SK-N-SH (cell line): ENCODE data around the gene TFEB. TPM values are rescaled to one million over a fixed set of nuclear protein-coding genes. Genes with fewer than 3 reads are reported as not detected.

Experiments
- CTCF ChIA-PET: fragments of 300-600, 350-600 bp; formaldehyde crosslinking; extraction: SDS; loops from one replicate; lab custom pipeline; 2021; lab: Yijun Ruan, JAX
- POLR2A ChIA-PET: fragments of 350-600 bp; sonication (Branson Sonifier 250); formaldehyde crosslinking; extraction: SDS; loops from one replicate; lab custom pipeline; 2020; ENCODE audit warnings: antibody characterized with exemption, inconsistent platforms; lab: Yijun Ruan, JAX
- DNase-seq: peaks from one replicate; pipeline ENCODE4 v3.0.0; 2012
- H2AFZ ChIP-seq: fragments of 200-600 bp; sonication (generic); 2 replicates; pipeline ENCODE4 v1.8.1; 2016; ENCODE audit warnings: antibody characterized with exemption, mild to moderate bottlenecking, low read depth
- H3F3A ChIP-seq: fragments of 200-600 bp; sonication (generic); replicated peaks from 2 replicates; pipeline ENCODE3; 2016; ENCODE audit warnings: antibody characterized with exemption, mild to moderate bottlenecking; ENCODE audit not compliant: insufficient read depth
- H3K27ac ChIP-seq, 2 experiments: fragments of 200-500 bp in 1 of 2; fragments of 200-600 bp in 1 of 2; sonication (Bioruptor generic) in 1 of 2; sonication (generic), shearing (Covaris generic) in 1 of 2; 2 replicates each; pipeline versions ENCODE4 v1.5.1 to v1.6.1; 2014 to 2016; ENCODE audit warnings: low read depth in 2 of 2, inconsistent platforms in 1 of 2, low read length in 1 of 2, mild to moderate bottlenecking in 1 of 2, mixed read lengths in 1 of 2
- H3K27me3 ChIP-seq: fragments of 200-600 bp; sonication (generic), shearing (Covaris generic); 2 replicates; pipeline ENCODE4 v1.6.1; 2016; ENCODE audit warnings: mixed run types; ENCODE audit not compliant: insufficient read depth
- H3K36me3 ChIP-seq, 2 experiments: fragments of 200-500 bp in 1 of 2; fragments of 200-600 bp in 1 of 2; sonication (Bioruptor generic) in 1 of 2; sonication (generic) in 1 of 2; replicated peaks in 1 of 2; 2 replicates each; pipeline versions ENCODE3 to v1.5.1; 2014 to 2016; ENCODE audit warnings: low read length in 1 of 2, mild to moderate bottlenecking in 1 of 2; ENCODE audit not compliant: insufficient read depth in 2 of 2, control insufficient read depth in 1 of 2
- H3K4me1 ChIP-seq, 2 experiments: fragments of 200-500 bp in 1 of 2; fragments of 200-600 bp in 1 of 2; sonication (Bioruptor generic) in 1 of 2; sonication (generic), shearing (Covaris generic) in 1 of 2; 2 replicates each; pipeline versions ENCODE4 v1.5.1 to v1.6.1; 2014 to 2016; ENCODE audit warnings: low read depth in 1 of 2, low read length in 1 of 2, mixed run types in 1 of 2; ENCODE audit not compliant: insufficient read depth in 2 of 2, control insufficient read depth in 1 of 2
- H3K4me2 ChIP-seq: fragments of 200-600 bp; sonication (generic), shearing (Covaris generic); 2 replicates; pipeline ENCODE4 v1.6.1; 2017; ENCODE audit warnings: mixed run types
- H3K4me3 ChIP-seq, 2 experiments: fragments of 200-500 bp in 1 of 2; fragments of 200-600 bp in 1 of 2; sonication (Bioruptor generic) in 1 of 2; sonication (generic), shearing (Covaris generic) in 1 of 2; 2 replicates each; pipeline versions ENCODE4 v1.5.1 to v1.8.1; 2014 to 2016; ENCODE audit warnings: low read depth in 2 of 2, inconsistent platforms in 1 of 2, low read length in 1 of 2, mild to moderate bottlenecking in 1 of 2, mixed read lengths in 1 of 2, moderate library complexity in 1 of 2
- H3K79me2 ChIP-seq: fragments of 200-600 bp; sonication (generic); 2 replicates; pipeline ENCODE4 v1.8.1; 2017; ENCODE audit warnings: mild to moderate bottlenecking; ENCODE audit not compliant: insufficient read depth
- H3K9ac ChIP-seq: fragments of 200-600 bp; sonication (generic); 2 replicates; pipeline ENCODE4 v1.6.1; 2017; ENCODE audit warnings: mixed run types
- H3K9me2 ChIP-seq: fragments of 200-600 bp; sonication (generic); 2 replicates; pipeline ENCODE4 v1.6.1; 2017; ENCODE audit warnings: mixed run types
- H3K9me3 ChIP-seq: fragments of 200-600 bp; sonication (generic); 2 replicates; pipeline ENCODE4 v1.6.1; 2017; ENCODE audit warnings: mixed run types, mild to moderate bottlenecking, moderate library complexity
- H4K20me1 ChIP-seq: fragments of 200-600 bp; sonication (generic); 2 replicates; pipeline ENCODE4 v1.6.1; 2017; ENCODE audit warnings: mild to moderate bottlenecking, mixed run types; ENCODE audit not compliant: insufficient read depth
- EP300 ChIP-seq, 2 experiments: IDR thresholded peaks; 2 replicates each; pipeline versions ENCODE4 v1.4.0 to v1.6.1; 2012; ENCODE audit warnings: borderline replicate concordance in 1 of 2, low read depth in 1 of 2, low read length in 1 of 2
- EZH2phosphoT487 ChIP-seq: fragments of 200-600 bp; sonication (generic); IDR thresholded peaks from 2 replicates; pipeline ENCODE4 v1.6.1; 2017; ENCODE audit warnings: low read depth, mixed run types, mild to moderate bottlenecking, antibody characterized with exemption, moderate library complexity, borderline replicate concordance
- FOXJ3 ChIP-seq: sonication (generic); formaldehyde crosslinking; IDR thresholded peaks from 2 replicates; pipeline ENCODE4 v1.5.1; 2020; ENCODE audit warnings: mild to moderate bottlenecking, missing genetic modification reagents
- FOXM1 ChIP-seq: IDR thresholded peaks from 2 replicates; pipeline ENCODE4 v1.4.0; 2012; ENCODE audit warnings: low read depth, mild to moderate bottlenecking
- GABPA ChIP-seq: IDR thresholded peaks from 2 replicates; pipeline ENCODE4 v1.4.0; 2012; ENCODE audit warnings: low read depth, mild to moderate bottlenecking
- GATA2 ChIP-seq: sonication (generic); formaldehyde crosslinking; IDR thresholded peaks from 2 replicates; pipeline ENCODE4 v1.5.0; 2020; ENCODE audit warnings: mild to moderate bottlenecking, missing genetic modification reagents
- MEF2A ChIP-seq: IDR thresholded peaks from 2 replicates; pipeline ENCODE4 v1.4.0; 2012; ENCODE audit warnings: low read depth, borderline replicate concordance
- MXI1 ChIP-seq: IDR thresholded peaks from 2 replicates; pipeline ENCODE4 v1.6.1; 2012; ENCODE audit warnings: mild to moderate bottlenecking, low read depth, low read length, improper control_type of control experiment
- RCOR1 ChIP-seq: fragments of 150-350 bp; IDR thresholded peaks from 2 replicates; pipeline ENCODE4 v1.6.1; 2017; ENCODE audit warnings: antibody characterized with exemption, low read length
- RFX5 ChIP-seq: IDR thresholded peaks from 2 replicates; pipeline ENCODE4 v1.6.1; 2012; ENCODE audit warnings: mild to moderate bottlenecking, improper control_type of control experiment, low read length
- SMC3 ChIP-seq: IDR thresholded peaks from 2 replicates; pipeline ENCODE4 v1.6.1; 2012; ENCODE audit warnings: low read depth, low read length, improper control_type of control experiment
- TCF12 ChIP-seq: IDR thresholded peaks from 2 replicates; pipeline ENCODE4 v1.4.0; 2012
- USF1 ChIP-seq: IDR thresholded peaks from 2 replicates; pipeline ENCODE4 v1.4.0; 2012; ENCODE audit warnings: low read depth, borderline replicate concordance
- YY1 ChIP-seq: IDR thresholded peaks from 2 replicates; pipeline ENCODE4 v1.4.0; 2012; ENCODE audit warnings: low read depth, mild to moderate bottlenecking
- WGBS: methylation state at CpG from one replicate; pipeline ENCODE4 v1.1.6; 2017; ENCODE audit warnings: low lambda C conversion rate; 5-methylcytosine and 5-hydroxymethylcytosine counted together
- polyA plus RNA-seq, 3 experiments: library from polyadenylated mRNA; depleted of rRNA; stranded (reverse); fragments of >200 nt; gene quantifications; 2 replicates each; pipeline ENCODE4 v1.2.3, GENCODE V29; 2012
- TF ChIP-seq, protein P1 (sequence below): IDR thresholded peaks from 2 replicates; pipeline ENCODE4 v1.4.0; 2012; ENCODE audit warnings: low read depth
- TF ChIP-seq, protein P2 (sequence below): IDR thresholded peaks from 2 replicates; pipeline ENCODE4 v1.4.0; 2012; ENCODE audit warnings: low read depth, borderline replicate concordance
- TF ChIP-seq, protein P3 (sequence below): fragments of 200-600 bp; sonication (generic); IDR thresholded peaks from 2 replicates; pipeline ENCODE4 v1.6.1; 2017; ENCODE audit warnings: antibody characterized with exemption, mild to moderate bottlenecking, moderate library complexity

Gene TFEB
- polyA plus RNA-seq, 1 of the 3 experiments (the other 2 are of a cell fraction) = 6.2 TPM

DNA sequence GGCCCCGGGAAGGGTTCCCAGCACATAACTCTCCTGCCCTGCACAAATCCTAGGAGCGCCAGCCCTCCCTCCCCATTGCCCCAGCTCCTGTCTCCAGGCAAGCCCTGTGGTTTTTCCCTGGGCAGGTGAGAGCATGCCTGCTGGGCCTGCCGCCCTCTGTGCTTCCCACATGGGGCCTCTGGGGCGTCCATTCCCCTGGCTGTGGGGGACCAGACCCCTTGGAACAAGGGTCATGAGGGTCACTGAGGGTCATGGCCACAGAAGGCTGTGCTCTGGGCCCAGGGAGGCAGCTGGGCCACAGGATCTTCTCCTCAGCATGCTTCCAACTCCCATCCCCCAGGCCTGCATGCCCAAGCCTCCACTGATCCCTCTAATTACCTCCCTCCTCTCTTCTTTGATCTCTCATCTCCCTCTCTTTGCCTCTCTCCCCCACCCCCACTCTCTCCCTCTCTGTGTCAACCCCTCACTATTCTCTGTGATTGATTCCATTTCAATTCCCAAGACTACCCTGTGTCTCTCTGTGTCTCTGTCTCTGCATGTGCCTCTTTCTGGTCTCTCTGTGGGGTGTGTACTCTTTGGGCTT is 91.0 kb downstream of the TFEB start:
- Histone ChIP-seq H3K4me2 (no peak overlapping the region), H3K9me3 (no peaks in the 10 kb centered on the region), H3K4me1 (peaks cover 4 to 27% of the 10 kb centered on the region in 2 experiments; a peak in 2 of 4 replicates), H2AFZ (no peak overlapping the region), H3K27ac (no peak overlapping the region), H3K9me2 (no peaks in the 10 kb centered on the region), H3K4me3 (no peak overlapping the region), H3K79me2 (no peaks in the 10 kb centered on the region), H3K27me3 (no peaks in the 10 kb centered on the region), H3K36me3 (no peaks in the 10 kb centered on the region), H4K20me1 (no peaks in the 10 kb centered on the region), H3K9ac (no peak overlapping the region), H3F3A (no peaks in the 10 kb centered on the region)
- ChIA-PET CTCF (interaction anchor here (0.8 to 2.7 kb wide), 4 partner anchors 10 to 276 kb away, joined by 3 to 7 read pairs (median 4); no protein-coding TSS in a partner anchor), POLR2A (no interaction called here)
- no peak for DNase-seq
- 79% methylated on average over 3 of the region's 4 CpGs for WGBS
- no peak for TF ChIP-seq GATA2
- TF ChIP-seq RCOR1 = no peak
- TF ChIP-seq RFX5 = no peak
- TF ChIP-seq GABPA = no peak
- no peak for TF ChIP-seq EZH2phosphoT487
- no peak for TF ChIP-seq MEF2A
- TF ChIP-seq USF1 = no peak
- TF ChIP-seq, protein P1, sequence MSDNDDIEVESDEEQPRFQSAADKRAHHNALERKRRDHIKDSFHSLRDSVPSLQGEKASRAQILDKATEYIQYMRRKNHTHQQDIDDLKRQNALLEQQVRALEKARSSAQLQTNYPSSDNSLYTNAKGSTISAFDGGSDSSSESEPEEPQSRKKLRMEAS = no peak
- TF ChIP-seq, protein P2, sequence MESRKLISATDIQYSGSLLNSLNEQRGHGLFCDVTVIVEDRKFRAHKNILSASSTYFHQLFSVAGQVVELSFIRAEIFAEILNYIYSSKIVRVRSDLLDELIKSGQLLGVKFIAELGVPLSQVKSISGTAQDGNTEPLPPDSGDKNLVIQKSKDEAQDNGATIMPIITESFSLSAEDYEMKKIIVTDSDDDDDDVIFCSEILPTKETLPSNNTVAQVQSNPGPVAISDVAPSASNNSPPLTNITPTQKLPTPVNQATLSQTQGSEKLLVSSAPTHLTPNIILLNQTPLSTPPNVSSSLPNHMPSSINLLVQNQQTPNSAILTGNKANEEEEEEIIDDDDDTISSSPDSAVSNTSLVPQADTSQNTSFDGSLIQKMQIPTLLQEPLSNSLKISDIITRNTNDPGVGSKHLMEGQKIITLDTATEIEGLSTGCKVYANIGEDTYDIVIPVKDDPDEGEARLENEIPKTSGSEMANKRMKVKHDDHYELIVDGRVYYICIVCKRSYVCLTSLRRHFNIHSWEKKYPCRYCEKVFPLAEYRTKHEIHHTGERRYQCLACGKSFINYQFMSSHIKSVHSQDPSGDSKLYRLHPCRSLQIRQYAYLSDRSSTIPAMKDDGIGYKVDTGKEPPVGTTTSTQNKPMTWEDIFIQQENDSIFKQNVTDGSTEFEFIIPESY = no peak
- no peak for TF ChIP-seq YY1
- TF ChIP-seq FOXM1 = no peak

- H3K27ac ChIP-seq = no peak overlapping the region
- H3K9me2 ChIP-seq = no peaks in the 10 kb centered on the region
- TF ChIP-seq MXI1 = no peak
- TF ChIP-seq USF1 = no peak
- no peak for TF ChIP-seq RCOR1
- TF ChIP-seq, protein P3, sequence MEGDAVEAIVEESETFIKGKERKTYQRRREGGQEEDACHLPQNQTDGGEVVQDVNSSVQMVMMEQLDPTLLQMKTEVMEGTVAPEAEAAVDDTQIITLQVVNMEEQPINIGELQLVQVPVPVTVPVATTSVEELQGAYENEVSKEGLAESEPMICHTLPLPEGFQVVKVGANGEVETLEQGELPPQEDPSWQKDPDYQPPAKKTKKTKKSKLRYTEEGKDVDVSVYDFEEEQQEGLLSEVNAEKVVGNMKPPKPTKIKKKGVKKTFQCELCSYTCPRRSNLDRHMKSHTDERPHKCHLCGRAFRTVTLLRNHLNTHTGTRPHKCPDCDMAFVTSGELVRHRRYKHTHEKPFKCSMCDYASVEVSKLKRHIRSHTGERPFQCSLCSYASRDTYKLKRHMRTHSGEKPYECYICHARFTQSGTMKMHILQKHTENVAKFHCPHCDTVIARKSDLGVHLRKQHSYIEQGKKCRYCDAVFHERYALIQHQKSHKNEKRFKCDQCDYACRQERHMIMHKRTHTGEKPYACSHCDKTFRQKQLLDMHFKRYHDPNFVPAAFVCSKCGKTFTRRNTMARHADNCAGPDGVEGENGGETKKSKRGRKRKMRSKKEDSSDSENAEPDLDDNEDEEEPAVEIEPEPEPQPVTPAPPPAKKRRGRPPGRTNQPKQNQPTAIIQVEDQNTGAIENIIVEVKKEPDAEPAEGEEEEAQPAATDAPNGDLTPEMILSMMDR = no peak
- no peak for TF ChIP-seq RFX5
- no peak for TF ChIP-seq TCF12
- TF ChIP-seq EP300 (IDR thresholded peaks at IDR 0.05; ENCODE audit: borderline replicate concordance in 1 of 2, low read depth in 1 of 2, low read length in 1 of 2) = no peak
- TF ChIP-seq SMC3 = no peak
- TF ChIP-seq GATA2 = no peak
- TF ChIP-seq FOXJ3 = no peak
- H3K9ac ChIP-seq = no peak overlapping the region
- H2AFZ ChIP-seq = no peak overlapping the region
- H3K9me3 ChIP-seq = no peaks in the 10 kb centered on the region
- no peaks in the 10 kb centered on the region for H3F3A ChIP-seq
- H3K4me1 ChIP-seq = peaks cover 4 to 29% of the 10 kb centered on the region in 2 experiments; a peak in 2 of 4 replicates
- no peak for DNase-seq
- H3K36me3 ChIP-seq = no peaks in the 10 kb centered on the region
- ChIA-PET CTCF (interaction anchor here (0.8 to 2.7 kb wide), 4 partner anchors 9 to 276 kb away, joined by 3 to 7 read pairs (median 4); no protein-coding TSS in a partner anchor), POLR2A (no interaction called here)
- 93% methylated on average over 4 of the region's 4 CpGs for WGBS
- no peaks in the 10 kb centered on the region for H3K79me2 ChIP-seq
- H3K4me2 ChIP-seq = no peak overlapping the region
- H3K27me3 ChIP-seq = no peaks in the 10 kb centered on the region
- no peak overlapping the region for H3K4me3 ChIP-seq
- no peaks in the 10 kb centered on the region for H4K20me1 ChIP-seq
Observed at GRCh38 chr6:41643899-41644269, 91.5 kb downstream of the TFEB start.
